ENCODE data around the gene NPLOC4.

NPLOC4 gene

GRCh38 chr17:81601525-81602120 lies 35.3 kb downstream of the NPLOC4 start:
- peak; percentile 73 for TF ChIP-seq CTCF (IDR thresholded peaks at IDR 0.05)

GRCh38 chr17:81599719-81600486 lies 37.0 kb downstream of the NPLOC4 start:
- no peak for TF ChIP-seq CTCF (IDR thresholded peaks at IDR 0.05)

GRCh38 chr17:81593105-81593871 lies 43.6 kb downstream of the NPLOC4 start:
- TF ChIP-seq CTCF (IDR thresholded peaks at IDR 0.05), result no peak

- TF ChIP-seq CTCF (IDR thresholded peaks at IDR 0.05), result no peak
These were observed 44.9 kb downstream of the NPLOC4 start for GRCh38 chr17:81591971-81592370.

- no peak for TF ChIP-seq CTCF (IDR thresholded peaks at IDR 0.05)
These were observed 46.8 kb downstream of the NPLOC4 start for GRCh38 chr17:81590121-81590520.

- no peak for TF ChIP-seq CTCF (IDR thresholded peaks at IDR 0.05)
These were observed 47.3 kb downstream of the NPLOC4 start for GRCh38 chr17:81589612-81590011.

- no peak for TF ChIP-seq CTCF (IDR thresholded peaks at IDR 0.05)
These were observed 50.8 kb downstream of the NPLOC4 start for GRCh38 chr17:81586096-81586495.

Measured in LNCAP (cell line).